HL-60 (cell line): ENCODE measurements around the gene ARL8A.

Experiments used
- GABPA ChIP-seq: IDR thresholded peaks from 2 replicates; pipeline ENCODE4 v1.6.1; 2012; ENCODE audit warnings: low read depth
- SPI1 ChIP-seq: IDR thresholded peaks from 2 replicates; pipeline ENCODE4 v1.6.1; 2012; ENCODE audit warnings: low read depth, mild to moderate bottlenecking, borderline replicate concordance
- TF ChIP-seq, protein P1 (sequence below): IDR thresholded peaks from one replicate; pipeline ENCODE4 v1.5.1; 2011; ENCODE audit warnings: low read length, control low read depth, inconsistent platforms; ENCODE audit not compliant: insufficient read depth
- TF ChIP-seq, protein P2 (sequence below): IDR thresholded peaks from 2 replicates; pipeline ENCODE4 v1.6.1; 2012; ENCODE audit warnings: low read depth; ENCODE audit not compliant: insufficient replicate concordance

DNA sequence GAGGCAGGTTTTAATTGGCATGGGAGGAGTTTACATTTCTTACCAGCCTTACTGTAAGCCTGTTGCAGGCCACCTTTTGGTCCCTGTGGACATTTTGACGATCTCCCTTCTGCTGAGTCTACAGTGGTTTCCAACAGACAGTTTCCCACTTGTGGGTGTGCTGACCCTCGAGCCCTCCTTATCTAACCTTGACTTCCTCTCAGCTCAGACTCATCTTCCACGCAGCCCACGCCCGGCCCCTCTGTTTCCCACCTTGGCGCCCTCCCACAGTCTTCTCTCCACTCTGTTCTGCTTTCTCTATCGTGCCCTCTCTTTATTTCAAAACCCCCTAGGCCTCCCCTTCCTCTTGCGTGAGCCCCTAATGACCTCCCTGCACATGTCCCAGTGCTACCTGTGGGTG, 6.1 kb upstream of the ARL8A start:
- TF ChIP-seq, protein P1, sequence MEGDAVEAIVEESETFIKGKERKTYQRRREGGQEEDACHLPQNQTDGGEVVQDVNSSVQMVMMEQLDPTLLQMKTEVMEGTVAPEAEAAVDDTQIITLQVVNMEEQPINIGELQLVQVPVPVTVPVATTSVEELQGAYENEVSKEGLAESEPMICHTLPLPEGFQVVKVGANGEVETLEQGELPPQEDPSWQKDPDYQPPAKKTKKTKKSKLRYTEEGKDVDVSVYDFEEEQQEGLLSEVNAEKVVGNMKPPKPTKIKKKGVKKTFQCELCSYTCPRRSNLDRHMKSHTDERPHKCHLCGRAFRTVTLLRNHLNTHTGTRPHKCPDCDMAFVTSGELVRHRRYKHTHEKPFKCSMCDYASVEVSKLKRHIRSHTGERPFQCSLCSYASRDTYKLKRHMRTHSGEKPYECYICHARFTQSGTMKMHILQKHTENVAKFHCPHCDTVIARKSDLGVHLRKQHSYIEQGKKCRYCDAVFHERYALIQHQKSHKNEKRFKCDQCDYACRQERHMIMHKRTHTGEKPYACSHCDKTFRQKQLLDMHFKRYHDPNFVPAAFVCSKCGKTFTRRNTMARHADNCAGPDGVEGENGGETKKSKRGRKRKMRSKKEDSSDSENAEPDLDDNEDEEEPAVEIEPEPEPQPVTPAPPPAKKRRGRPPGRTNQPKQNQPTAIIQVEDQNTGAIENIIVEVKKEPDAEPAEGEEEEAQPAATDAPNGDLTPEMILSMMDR, result no peak
- TF ChIP-seq, protein P2, sequence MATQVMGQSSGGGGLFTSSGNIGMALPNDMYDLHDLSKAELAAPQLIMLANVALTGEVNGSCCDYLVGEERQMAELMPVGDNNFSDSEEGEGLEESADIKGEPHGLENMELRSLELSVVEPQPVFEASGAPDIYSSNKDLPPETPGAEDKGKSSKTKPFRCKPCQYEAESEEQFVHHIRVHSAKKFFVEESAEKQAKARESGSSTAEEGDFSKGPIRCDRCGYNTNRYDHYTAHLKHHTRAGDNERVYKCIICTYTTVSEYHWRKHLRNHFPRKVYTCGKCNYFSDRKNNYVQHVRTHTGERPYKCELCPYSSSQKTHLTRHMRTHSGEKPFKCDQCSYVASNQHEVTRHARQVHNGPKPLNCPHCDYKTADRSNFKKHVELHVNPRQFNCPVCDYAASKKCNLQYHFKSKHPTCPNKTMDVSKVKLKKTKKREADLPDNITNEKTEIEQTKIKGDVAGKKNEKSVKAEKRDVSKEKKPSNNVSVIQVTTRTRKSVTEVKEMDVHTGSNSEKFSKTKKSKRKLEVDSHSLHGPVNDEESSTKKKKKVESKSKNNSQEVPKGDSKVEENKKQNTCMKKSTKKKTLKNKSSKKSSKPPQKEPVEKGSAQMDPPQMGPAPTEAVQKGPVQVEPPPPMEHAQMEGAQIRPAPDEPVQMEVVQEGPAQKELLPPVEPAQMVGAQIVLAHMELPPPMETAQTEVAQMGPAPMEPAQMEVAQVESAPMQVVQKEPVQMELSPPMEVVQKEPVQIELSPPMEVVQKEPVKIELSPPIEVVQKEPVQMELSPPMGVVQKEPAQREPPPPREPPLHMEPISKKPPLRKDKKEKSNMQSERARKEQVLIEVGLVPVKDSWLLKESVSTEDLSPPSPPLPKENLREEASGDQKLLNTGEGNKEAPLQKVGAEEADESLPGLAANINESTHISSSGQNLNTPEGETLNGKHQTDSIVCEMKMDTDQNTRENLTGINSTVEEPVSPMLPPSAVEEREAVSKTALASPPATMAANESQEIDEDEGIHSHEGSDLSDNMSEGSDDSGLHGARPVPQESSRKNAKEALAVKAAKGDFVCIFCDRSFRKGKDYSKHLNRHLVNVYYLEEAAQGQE, result no peak
- 0 out of 2 replicates have a peak, but pooled peaks have one; percentile 22 for TF ChIP-seq SPI1
- no peak for TF ChIP-seq GABPA
